Stomach (tissue), 9 donors: ENCODE data around the gene IGF2BP3. TPM values are rescaled to one million over a fixed set of nuclear protein-coding genes. Genes with fewer than 3 reads are reported as not detected.

Source experiments
- DNase-seq, 2 donors: peaks; one replicate each; pipeline versions ENCODE4 v3.0.0 to v3.0.0-alpha.2; 2013 to 2019
- H3K27ac ChIP-seq, 5 donors: fragments of 200-600 bp in 4 of 5; sonication (generic) in 4 of 5; one replicate each; pipeline ENCODE4 v1.5.1; 2013 to 2019; ENCODE audit warnings: mild to moderate bottlenecking in 1 of 5, moderate library complexity in 1 of 5
- H3K27me3 ChIP-seq, 3 donors: fragments of 200-600 bp; sonication (generic); one replicate each; pipeline ENCODE4 v1.5.1; 2017 to 2019; ENCODE audit warnings: mixed run types in 1 of 3
- H3K36me3 ChIP-seq, 4 donors: fragments of 200-600 bp; sonication (generic); 1 replicate in 3 of 4; 2 replicates in 1 of 4; pipeline ENCODE4 v1.5.1; 2016 to 2019
- H3K4me1 ChIP-seq, 4 donors: fragments of 200-600 bp; sonication (generic); one replicate each; pipeline ENCODE4 v1.5.1; 2016 to 2019
- H3K4me3 ChIP-seq, 4 donors: fragments of 200-600 bp; sonication (generic) in 3 of 4; one replicate each; pipeline ENCODE4 v1.5.1; 2016 to 2019; ENCODE audit warnings: mild to moderate bottlenecking in 1 of 4
- H3K9me3 ChIP-seq, 4 donors: fragments of 200-600 bp; sonication (generic); one replicate each; pipeline ENCODE4 v1.5.1; 2016 to 2019
- EP300 ChIP-seq: sonication (generic); formaldehyde crosslinking; IDR thresholded peaks from one replicate; pipeline ENCODE4 v1.6.1; 2017; ENCODE audit warnings: antibody characterized with exemption
- POLR2A ChIP-seq, 4 donors: fragments of 450-650 bp; IDR thresholded peaks; one replicate each; pipeline ENCODE4 v1.6.1; 2016; ENCODE audit warnings: antibody characterized with exemption in 4 of 4, control low read depth in 2 of 4, mild to moderate bottlenecking in 1 of 4, moderate library complexity in 1 of 4
- POLR2AphosphoS5 ChIP-seq, 3 donors: sonication (generic); formaldehyde crosslinking; IDR thresholded peaks; one replicate each; pipeline ENCODE4 v1.6.1; 2016; ENCODE audit warnings: antibody characterized with exemption in 3 of 3
- WGBS, 5 donors: extraction: QIAGEN DNeasy Blood & Tissue Kit in 3 of 5; methylation state at CpG; one replicate each; pipeline versions ENCODE4 v1.1.5 to v1.1.7; 2013 to 2018; 5-methylcytosine and 5-hydroxymethylcytosine counted together
- intact Hi-C: fragments of 100-400 bp; cut with DNase I; formaldehyde crosslinking; loops from one replicate; pipeline ENCODE4 v1.15.1; 2023; ENCODE audit warnings: low total_unique reads
- polyA plus RNA-seq, 3 donors: library from polyadenylated mRNA; stranded (reverse); fragments of 200-250 nt; gene quantifications; one replicate each; pipeline ENCODE4 v1.2.3, GENCODE V29; 2013
- total RNA-seq, 5 donors: library from RNA; depleted of rRNA; stranded (reverse); fragments of >200 nt; gene quantifications; one replicate each; pipeline versions ENCODE4 v1.1.0 to v1.2.3, GENCODE V29; 2014 to 2016
- TF ChIP-seq, protein P1 (sequence below), 7 experiments: fragments of 450-650 bp in 4 of 7; fragments of 200-600 bp in 3 of 7; sonication (generic) in 3 of 7; IDR thresholded peaks; one replicate each; pipeline ENCODE4 v1.5.1; 2016 to 2019; ENCODE audit warnings: antibody characterized with exemption in 7 of 7, control low read depth in 2 of 7, mild to moderate bottlenecking in 1 of 7
- donor health status: healthy with polysubstance abuse.
- donor health status: Bipolar disorder and iron deficiency.
- donor health status: healthy.

IGF2BP3 gene
- total and polyA plus RNA-seq, 8 donors = 0.43 to 61.9 (median 5.2) TPM; not detected in 4

DNA sequence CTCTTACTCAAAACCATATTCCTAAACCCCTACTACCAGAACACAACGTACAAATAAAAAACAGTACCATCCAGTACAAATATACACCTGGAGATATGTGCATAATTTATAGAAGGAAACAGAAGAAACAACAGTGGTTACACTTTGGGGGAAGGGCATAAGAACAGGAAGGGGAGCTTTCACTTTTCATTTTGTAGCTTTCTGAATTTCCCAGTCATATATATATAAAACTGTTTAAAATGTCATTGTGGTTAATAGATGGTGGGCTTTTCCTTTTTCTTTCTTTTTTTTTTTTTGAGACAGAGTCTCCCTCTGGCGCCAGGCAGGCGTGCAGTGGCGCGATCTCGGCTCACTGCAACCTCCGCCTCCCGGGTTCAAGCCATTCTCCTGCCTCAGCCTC is 124.0 kb downstream of the IGF2BP3 start:
- peak overlapping the region in 1 of 4 donors; percentile 17 for H3K4me3 ChIP-seq
- 53 to 82% (median 73%) methylated on average over 8 of the region's 8 CpGs for WGBS, 5 donors
- peaks cover 0 to 13% (median 0%) of the 10 kb centered on the region in 4 donors for H3K4me1 ChIP-seq
- H3K27ac ChIP-seq = no peak overlapping the region
- intact Hi-C loops = no loop called here
- DNase-seq = no peak
- no peaks in the 10 kb centered on the region for H3K36me3 ChIP-seq
- H3K27me3 ChIP-seq = peaks cover 0 to 11% (median 0%) of the 10 kb centered on the region in 3 donors
- H3K9me3 ChIP-seq = no peaks in the 10 kb centered on the region
- TF ChIP-seq, protein P1, sequence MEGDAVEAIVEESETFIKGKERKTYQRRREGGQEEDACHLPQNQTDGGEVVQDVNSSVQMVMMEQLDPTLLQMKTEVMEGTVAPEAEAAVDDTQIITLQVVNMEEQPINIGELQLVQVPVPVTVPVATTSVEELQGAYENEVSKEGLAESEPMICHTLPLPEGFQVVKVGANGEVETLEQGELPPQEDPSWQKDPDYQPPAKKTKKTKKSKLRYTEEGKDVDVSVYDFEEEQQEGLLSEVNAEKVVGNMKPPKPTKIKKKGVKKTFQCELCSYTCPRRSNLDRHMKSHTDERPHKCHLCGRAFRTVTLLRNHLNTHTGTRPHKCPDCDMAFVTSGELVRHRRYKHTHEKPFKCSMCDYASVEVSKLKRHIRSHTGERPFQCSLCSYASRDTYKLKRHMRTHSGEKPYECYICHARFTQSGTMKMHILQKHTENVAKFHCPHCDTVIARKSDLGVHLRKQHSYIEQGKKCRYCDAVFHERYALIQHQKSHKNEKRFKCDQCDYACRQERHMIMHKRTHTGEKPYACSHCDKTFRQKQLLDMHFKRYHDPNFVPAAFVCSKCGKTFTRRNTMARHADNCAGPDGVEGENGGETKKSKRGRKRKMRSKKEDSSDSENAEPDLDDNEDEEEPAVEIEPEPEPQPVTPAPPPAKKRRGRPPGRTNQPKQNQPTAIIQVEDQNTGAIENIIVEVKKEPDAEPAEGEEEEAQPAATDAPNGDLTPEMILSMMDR (IDR thresholded peaks at IDR 0.05) = no peak
- TF ChIP-seq EP300 (no peak), POLR2AphosphoS5 (IDR thresholded peaks at IDR 0.05) (no peak), POLR2A (IDR thresholded peaks at IDR 0.05) (no peak)

DNA sequence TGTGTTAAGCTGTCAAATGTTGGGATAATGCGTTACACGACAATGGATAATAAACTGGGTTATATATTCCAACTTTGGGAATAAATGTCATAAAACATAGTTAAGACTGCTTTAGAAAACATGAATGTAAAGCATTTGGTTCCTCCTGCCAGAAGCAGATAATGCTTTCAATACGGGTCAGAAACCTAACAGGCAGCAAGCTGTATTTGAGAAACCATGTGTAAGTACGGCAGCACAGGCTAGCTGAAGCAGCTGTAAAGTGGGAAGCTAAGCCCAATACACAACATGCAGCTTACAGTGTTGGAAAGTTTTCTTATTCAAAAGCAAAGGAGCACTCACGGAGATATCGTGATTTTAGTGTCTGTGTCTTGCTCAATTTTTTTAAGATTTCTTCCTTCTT is 124.7 kb downstream of the IGF2BP3 start:
- DNase-seq = no peak
- TF ChIP-seq, protein P1 (IDR thresholded peaks at IDR 0.05) = no peak
- TF ChIP-seq POLR2A (IDR thresholded peaks at IDR 0.05) (no peak), POLR2AphosphoS5 (IDR thresholded peaks at IDR 0.05) (no peak), EP300 (no peak)
- Histone ChIP-seq H3K27ac (no peak overlapping the region), H3K4me1 (peaks cover 0 to 13% (median 0%) of the 10 kb centered on the region in 4 donors), H3K9me3 (no peaks in the 10 kb centered on the region), H3K4me3 (no peak overlapping the region), H3K36me3 (no peaks in the 10 kb centered on the region), H3K27me3 (peaks cover 0 to 6% (median 0%) of the 10 kb centered on the region in 3 donors)
- WGBS, 5 donors = 75 to 86% (median 83%) methylated on average over 6 of the region's 6 CpGs
- intact Hi-C loops = no loop called here

DNA sequence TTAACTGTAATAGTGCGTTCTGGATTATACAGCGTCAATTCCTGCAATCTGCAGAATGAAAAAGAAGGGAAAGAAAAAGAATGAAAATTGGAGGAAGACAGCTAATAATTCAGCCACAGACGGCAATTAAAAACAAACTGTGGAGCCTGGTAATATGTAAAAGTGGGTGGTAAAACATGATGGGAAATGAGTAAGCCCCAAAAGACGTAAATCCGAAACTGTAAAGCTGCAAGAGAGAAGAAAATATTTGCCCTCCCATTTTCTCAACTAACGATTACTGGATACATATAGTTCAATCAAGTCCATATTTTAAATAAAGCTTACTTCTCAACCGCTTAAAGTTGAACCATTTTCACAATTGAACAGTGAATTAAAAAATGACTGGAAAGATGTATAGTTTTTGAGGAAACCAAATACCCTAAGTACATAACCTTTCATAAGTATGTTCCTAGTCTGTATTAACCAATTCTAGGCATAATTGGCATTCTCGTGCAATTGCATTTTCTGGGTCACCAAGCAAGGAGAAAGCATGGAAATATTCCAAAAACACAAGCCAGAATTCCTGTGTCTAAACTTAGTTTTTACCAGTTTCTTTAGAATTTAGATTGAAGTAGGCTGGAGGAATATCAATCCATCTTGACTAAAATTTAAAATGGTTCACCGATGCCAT is 126.3 kb downstream of the IGF2BP3 start:
- intact Hi-C loops = no loop called here
- Histone ChIP-seq H3K4me1 (peaks cover 0 to 13% (median 0%) of the 10 kb centered on the region in 4 donors), H3K9me3 (no peaks in the 10 kb centered on the region), H3K4me3 (no peak overlapping the region), H3K36me3 (no peaks in the 10 kb centered on the region), H3K27me3 (peaks cover 0 to 17% (median 0%) of the 10 kb centered on the region in 3 donors), H3K27ac (no peak overlapping the region)
- 84 to 90% (median 89%) methylated on average over 9 of the region's 9 CpGs for WGBS, 5 donors
- no peak for DNase-seq
- TF ChIP-seq EP300 (no peak), POLR2AphosphoS5 (IDR thresholded peaks at IDR 0.05) (no peak), POLR2A (IDR thresholded peaks at IDR 0.05) (no peak)
- TF ChIP-seq, protein P1 (IDR thresholded peaks at IDR 0.05) = no peak

DNA sequence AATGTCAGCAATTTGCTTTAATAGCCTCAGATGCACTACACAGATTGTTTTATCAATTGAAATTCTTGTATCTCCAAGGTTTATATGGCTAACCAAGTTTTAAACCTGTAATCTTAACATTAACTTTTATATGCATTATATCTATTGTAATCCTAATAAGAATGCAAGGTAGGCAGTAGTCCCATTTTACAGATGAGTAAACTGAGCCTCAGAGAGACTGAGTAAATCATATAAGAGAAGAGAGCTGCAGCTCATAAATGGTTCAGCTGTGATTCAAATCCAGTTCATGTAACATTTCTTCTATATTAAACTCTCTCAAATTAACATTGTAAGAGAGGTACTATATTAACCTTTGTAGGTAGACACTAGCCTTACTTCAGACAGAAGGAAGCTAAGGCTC is 127.2 kb downstream of the IGF2BP3 start:
- H3K9me3 ChIP-seq = no peaks in the 10 kb centered on the region

More for the DNA sequence above, 127.2 kb downstream of the IGF2BP3 start:
- intact Hi-C loops = no loop called here
- no peak for DNase-seq
- Histone ChIP-seq H3K27ac (no peak overlapping the region), H3K27me3 (peaks cover 0 to 26% (median 0%) of the 10 kb centered on the region in 3 donors), H3K36me3 (no peaks in the 10 kb centered on the region), H3K4me3 (no peak overlapping the region), H3K4me1 (peaks cover 0 to 13% (median 0%) of the 10 kb centered on the region in 4 donors)
- no peak for TF ChIP-seq EP300
- TF ChIP-seq, protein P1 (IDR thresholded peaks at IDR 0.05) = no peak
- TF ChIP-seq POLR2AphosphoS5 (IDR thresholded peaks at IDR 0.05) = no peak
- no peak for TF ChIP-seq POLR2A (IDR thresholded peaks at IDR 0.05)
